GM23248 (cell line): ENCODE data around the gene FUBP3.

Experiments used
- EZH2 ChIP-seq: fragments of 200-600 bp; sonication (generic); IDR thresholded peaks from 2 replicates; pipeline ENCODE4 v1.6.1; 2018; ENCODE audit warnings: antibody characterized with exemption, mild to moderate bottlenecking; ENCODE audit not compliant: insufficient read depth, poor library complexity, severe bottlenecking
- EZH2phosphoT487 ChIP-seq: fragments of 200-600 bp; sonication (generic); IDR thresholded peaks from 2 replicates; pipeline ENCODE4 v1.6.1; 2018; ENCODE audit warnings: antibody characterized with exemption, moderate library complexity, mild to moderate bottlenecking, low read depth; ENCODE audit not compliant: insufficient read depth

DNA sequence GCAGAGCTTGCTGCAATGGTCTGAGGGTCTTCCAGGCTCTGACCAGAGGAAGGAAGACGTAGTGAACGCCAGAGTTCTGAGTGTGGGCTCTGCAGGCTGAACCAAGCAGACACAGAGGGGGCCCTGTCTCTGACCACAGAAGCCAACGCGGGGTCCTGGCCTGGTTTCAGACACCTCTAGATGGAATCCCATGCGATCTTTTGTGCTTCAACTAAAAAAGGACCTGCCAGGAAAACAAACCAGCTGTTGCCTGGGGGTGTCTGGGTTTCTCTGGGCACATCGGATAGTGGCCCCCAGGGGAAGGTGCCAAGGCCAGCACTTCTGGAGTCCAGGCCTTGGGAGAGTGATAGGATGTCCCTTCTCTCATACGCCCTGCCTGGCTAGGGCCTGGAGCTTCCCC lies 97.9 kb downstream of the FUBP3 start:
- TF ChIP-seq EZH2phosphoT487 (no peak), EZH2 (no peak)
